Testis (tissue), 3 donors: ENCODE results near the gene C20orf202. TPM values are rescaled to one million over a fixed set of nuclear protein-coding genes. Genes with fewer than 3 reads are reported as not detected.

ENCODE experiments used
- DNase-seq: peaks from one replicate; pipeline ENCODE4 v3.0.0-alpha.2; 2019
- H3K27ac ChIP-seq, 2 donors: fragments of 200-600 bp; sonication (generic); one replicate each; pipeline ENCODE4 v1.5.1; 2019
- H3K27me3 ChIP-seq: fragments of 200-600 bp; sonication (generic); one replicate; pipeline ENCODE4 v1.5.1; 2019
- H3K36me3 ChIP-seq: fragments of 200-600 bp; sonication (generic); one replicate; pipeline ENCODE4 v1.5.1; 2017; ENCODE audit warnings: low read depth; ENCODE audit errors: missing control alignments
- H3K4me1 ChIP-seq: fragments of 200-600 bp; sonication (generic); one replicate; pipeline ENCODE4 v1.5.1; 2019
- H3K4me3 ChIP-seq, 2 donors: fragments of 200-600 bp; sonication (generic); one replicate each; pipeline ENCODE4 v1.5.1; 2017 to 2019
- H3K9me3 ChIP-seq: fragments of 200-600 bp; sonication (generic); one replicate; pipeline ENCODE4 v1.5.1; 2017
- CTCF ChIP-seq, 3 experiments: fragments of 450-650 bp in 2 of 3; fragments of 200-600 bp in 1 of 3; sonication (generic) in 1 of 3; IDR thresholded peaks; one replicate each; pipeline ENCODE4 v1.5.1; 2016 to 2019; ENCODE audit warnings: antibody characterized with exemption in 3 of 3, mild to moderate bottlenecking in 2 of 3, moderate library complexity in 1 of 3
- POLR2A ChIP-seq: fragments of 450-650 bp; IDR thresholded peaks from one replicate; pipeline ENCODE4 v1.6.1; 2017; ENCODE audit warnings: antibody characterized with exemption, mild to moderate bottlenecking, moderate library complexity
- WGBS, 2 donors: methylation state at CpG; one replicate each; pipeline ENCODE4 v1.1.5; 2018; 5-methylcytosine and 5-hydroxymethylcytosine counted together
- intact Hi-C: fragments of 100-400 bp; cut with DNase I; formaldehyde crosslinking; loops from one replicate; pipeline ENCODE4 v1.15.1; 2023; ENCODE audit warnings: low total_unique reads
- polyA plus RNA-seq: library from polyadenylated mRNA; stranded (reverse); fragments of 350-450 nt; fragmentation: Illumina TruSeq; extraction: RNeasy Lipid Tissue Mini Kit (QIAGEN cat#74804); gene quantifications from one replicate; pipeline ENCODE4 v1.2.3, GENCODE V29; 2014; ENCODE audit warnings: low read depth, low replicate concordance; ENCODE audit not compliant: insufficient read depth
- total RNA-seq, 2 donors: library from RNA; depleted of rRNA; stranded (reverse); fragments of >200 nt; gene quantifications; one replicate each; pipeline ENCODE4 v1.2.3, GENCODE V29; 2016

Gene C20orf202
- total and polyA plus RNA-seq, 3 donors from 2014 or later, result 0.84 to 1.7 (median 1.1) TPM

GRCh38 chr20:1174787-1175186 lies 28.5 kb upstream of the C20orf202 start:
- intact Hi-C loops, result no loop called here
- 84 to 90% methylated on average over 8 of the region's 8 CpGs for WGBS, 2 donors
- Histone ChIP-seq H3K9me3 (no peaks in the 10 kb centered on the region), H3K4me1 (no peaks in the 10 kb centered on the region), H3K4me3 (no peak overlapping the region), H3K27me3 (no peaks in the 10 kb centered on the region), H3K27ac (no peak overlapping the region), H3K36me3 (no peaks in the 10 kb centered on the region)
- no peak for TF ChIP-seq CTCF (IDR thresholded peaks at IDR 0.05)
- TF ChIP-seq POLR2A, result no peak
- DNase-seq, result no peak

- DNase-seq, result no peak
- H3K9me3 ChIP-seq, result no peaks in the 10 kb centered on the region
- TF ChIP-seq POLR2A (no peak), CTCF (IDR thresholded peaks at IDR 0.05) (no peak)
- no peak overlapping the region for H3K27ac ChIP-seq
- WGBS, 2 donors, result 88% methylated on average over 5 of the region's 5 CpGs
- H3K4me1 ChIP-seq, result no peaks in the 10 kb centered on the region
- H3K4me3 ChIP-seq, result no peak overlapping the region
- no peaks in the 10 kb centered on the region for H3K27me3 ChIP-seq
- no peaks in the 10 kb centered on the region for H3K36me3 ChIP-seq
- intact Hi-C loops, result no loop called here
Measured at GRCh38 chr20:1177680-1178079, 25.6 kb upstream of the C20orf202 start.

DNA sequence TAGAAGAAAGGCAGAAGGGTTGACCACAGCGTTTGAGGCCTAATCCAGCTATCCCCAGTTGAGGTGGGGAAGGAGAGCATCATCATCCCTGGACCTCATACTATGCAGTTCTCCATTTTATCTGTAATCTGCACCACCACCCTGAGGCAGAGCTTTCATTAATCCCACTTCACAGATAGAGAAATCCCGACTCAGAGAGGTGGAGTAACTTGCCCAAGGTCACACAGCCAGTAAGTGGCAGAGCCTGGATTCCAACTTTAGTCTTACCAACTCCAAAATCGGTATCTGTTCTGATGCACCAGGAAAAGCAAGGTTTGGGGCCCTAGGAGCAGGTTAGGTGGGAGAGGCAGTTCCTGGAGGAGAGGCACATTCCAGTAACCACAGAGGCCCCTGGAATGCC lies 25.2 kb upstream of the C20orf202 start:
- DNase-seq, result no peak
- no peak overlapping the region for H3K4me3 ChIP-seq
- H3K36me3 ChIP-seq, result no peaks in the 10 kb centered on the region
- H3K27ac ChIP-seq, result no peak overlapping the region
- TF ChIP-seq POLR2A (no peak), CTCF (IDR thresholded peaks at IDR 0.05) (no peak)
- H3K4me1 ChIP-seq, result no peaks in the 10 kb centered on the region
- WGBS, 2 donors, result 81 to 87% methylated on average over 3 of the region's 3 CpGs
- H3K9me3 ChIP-seq, result no peaks in the 10 kb centered on the region
- intact Hi-C loops, result no loop called here
- no peaks in the 10 kb centered on the region for H3K27me3 ChIP-seq

GRCh38 chr20:1178623-1179022 lies 24.6 kb upstream of the C20orf202 start:
- Histone ChIP-seq H3K4me1 (no peaks in the 10 kb centered on the region), H3K9me3 (no peaks in the 10 kb centered on the region), H3K27ac (no peak overlapping the region), H3K4me3 (no peak overlapping the region), H3K36me3 (no peaks in the 10 kb centered on the region), H3K27me3 (no peaks in the 10 kb centered on the region)
- WGBS, 2 donors, result 94 to 95% methylated on average over 3 of the region's 3 CpGs
- no peak for DNase-seq
- intact Hi-C loops, result no loop called here
- TF ChIP-seq POLR2A (no peak), CTCF (IDR thresholded peaks at IDR 0.05) (no peak)

GRCh38 chr20:1180949-1181348 lies 22.3 kb upstream of the C20orf202 start:
- Histone ChIP-seq H3K36me3 (no peaks in the 10 kb centered on the region), H3K4me1 (no peaks in the 10 kb centered on the region), H3K4me3 (no peak overlapping the region), H3K9me3 (no peaks in the 10 kb centered on the region), H3K27me3 (no peaks in the 10 kb centered on the region), H3K27ac (no peak overlapping the region)
- no peak for TF ChIP-seq CTCF (IDR thresholded peaks at IDR 0.05)
- TF ChIP-seq POLR2A, result no peak
- 95 to 96% methylated on average over 12 to 21 of the region's 27 CpGs for WGBS, 2 donors
- DNase-seq, result no peak
- intact Hi-C loops, result no loop called here
